Hippocampal formation (tissue), 2 donors: ENCODE results near the gene SHC2.

Experiments used
- DNase-seq, 2 donors: peaks; one replicate each; lab custom pipeline; 2025; lab: John Stamatoyannopoulos, UW

The SHC2 gene

DNA sequence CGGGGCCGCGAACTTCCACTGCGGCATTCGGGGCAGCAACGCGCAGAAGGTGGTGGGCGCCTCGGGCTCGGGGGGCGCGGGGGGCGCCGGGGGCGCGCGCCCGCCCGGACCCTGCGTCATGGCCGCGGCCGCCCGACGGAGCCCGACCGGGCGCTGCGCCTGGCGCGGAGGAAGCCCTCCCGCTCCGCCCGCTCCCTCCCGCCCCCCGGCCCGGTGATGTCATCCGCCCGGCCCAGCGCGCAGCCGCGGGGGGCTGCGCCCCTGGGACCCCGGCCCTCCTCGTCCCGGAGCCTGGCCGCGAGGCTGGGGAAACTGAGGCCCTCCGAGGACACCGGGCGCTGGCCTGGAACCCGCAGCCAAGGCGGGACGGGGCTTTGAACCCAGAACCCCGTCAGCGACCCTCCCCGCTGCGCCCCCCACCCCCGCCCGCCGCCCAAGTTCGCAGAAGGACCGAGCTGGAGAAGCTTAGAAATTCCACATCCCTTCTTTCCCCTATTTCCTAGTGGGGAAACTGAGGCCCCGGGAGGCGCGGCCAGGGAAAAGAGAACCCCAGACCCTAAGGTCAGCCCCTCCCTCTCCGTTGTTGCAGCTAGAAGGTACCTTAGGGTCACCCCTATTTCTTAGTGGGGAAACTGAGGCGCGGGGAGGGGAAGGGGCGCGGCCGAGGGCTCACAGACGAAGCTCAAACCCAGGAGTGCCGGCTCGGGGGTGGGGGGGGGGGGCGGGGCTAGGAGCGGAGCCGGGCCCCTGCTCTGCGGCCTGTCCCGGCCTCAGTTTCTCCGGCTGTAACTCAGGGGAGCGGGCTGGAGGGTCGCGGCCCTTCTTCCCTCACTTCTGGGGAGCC lies at the start of gene SHC2:
Gene SHC2, minus strand, starts transcription at position 157 of the 844 bp plus-strand sequence. Its CDS starts 37 bp downstream, at position 120.
- peak in 1 of 2 donors; percentile 37 for DNase-seq

DNA sequence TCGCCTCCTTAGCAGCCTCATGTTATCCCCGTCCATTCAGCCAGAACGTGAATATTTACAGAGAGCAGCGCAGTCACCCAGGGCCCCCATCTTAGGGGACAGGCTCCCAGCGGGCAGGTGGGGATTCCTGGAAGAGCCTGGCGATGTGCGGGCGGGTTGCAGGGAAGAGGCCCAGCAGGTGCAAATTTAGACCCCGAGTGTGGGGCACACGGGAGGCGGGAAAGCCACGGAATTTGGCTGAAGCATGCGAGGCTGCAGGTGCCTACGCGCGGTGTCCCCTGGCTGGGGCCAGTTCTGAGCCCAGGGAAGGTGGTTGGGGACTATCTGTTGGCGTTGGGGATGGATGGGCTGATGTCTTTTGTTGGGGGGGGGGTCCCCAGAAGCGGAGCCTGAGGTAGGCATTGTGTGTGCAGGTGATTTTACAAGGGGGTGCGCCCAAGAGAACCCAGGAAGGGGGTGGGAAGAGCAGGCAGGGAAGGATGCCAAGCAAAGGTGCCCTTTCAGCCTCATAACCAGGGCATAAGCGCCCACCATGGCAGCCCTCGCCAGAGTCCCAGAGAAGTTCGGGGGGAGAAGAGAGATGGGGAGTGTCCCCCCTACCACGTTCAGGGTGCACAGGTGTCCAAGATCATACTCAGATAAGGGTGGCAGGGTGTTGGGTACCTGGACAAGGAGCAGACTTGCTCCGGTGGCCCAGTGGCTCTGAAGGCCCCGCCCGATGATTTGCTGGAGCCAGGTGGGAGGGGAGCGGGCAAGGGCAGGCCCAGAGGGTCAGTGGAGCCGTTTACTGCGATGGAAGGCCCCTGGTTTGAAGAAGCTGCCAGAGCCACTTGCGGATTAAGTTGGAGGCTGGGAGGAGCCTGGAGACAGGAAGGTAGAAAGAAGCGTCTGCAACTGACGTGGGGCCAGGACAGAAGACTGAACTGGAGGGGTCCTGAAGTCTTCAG lies 47.6 kb upstream of the SHC2 start:
- no peak for DNase-seq

GRCh38 chr19:507286-508203 lies 46.7 kb upstream of the SHC2 start, which contains the start of gene TPGS1:
Gene TPGS1 (plus strand): TSS chr19:507497. CDS start chr19:507507, 10 bp downstream.
- peak; percentile 71 to 83 for DNase-seq

DNA sequence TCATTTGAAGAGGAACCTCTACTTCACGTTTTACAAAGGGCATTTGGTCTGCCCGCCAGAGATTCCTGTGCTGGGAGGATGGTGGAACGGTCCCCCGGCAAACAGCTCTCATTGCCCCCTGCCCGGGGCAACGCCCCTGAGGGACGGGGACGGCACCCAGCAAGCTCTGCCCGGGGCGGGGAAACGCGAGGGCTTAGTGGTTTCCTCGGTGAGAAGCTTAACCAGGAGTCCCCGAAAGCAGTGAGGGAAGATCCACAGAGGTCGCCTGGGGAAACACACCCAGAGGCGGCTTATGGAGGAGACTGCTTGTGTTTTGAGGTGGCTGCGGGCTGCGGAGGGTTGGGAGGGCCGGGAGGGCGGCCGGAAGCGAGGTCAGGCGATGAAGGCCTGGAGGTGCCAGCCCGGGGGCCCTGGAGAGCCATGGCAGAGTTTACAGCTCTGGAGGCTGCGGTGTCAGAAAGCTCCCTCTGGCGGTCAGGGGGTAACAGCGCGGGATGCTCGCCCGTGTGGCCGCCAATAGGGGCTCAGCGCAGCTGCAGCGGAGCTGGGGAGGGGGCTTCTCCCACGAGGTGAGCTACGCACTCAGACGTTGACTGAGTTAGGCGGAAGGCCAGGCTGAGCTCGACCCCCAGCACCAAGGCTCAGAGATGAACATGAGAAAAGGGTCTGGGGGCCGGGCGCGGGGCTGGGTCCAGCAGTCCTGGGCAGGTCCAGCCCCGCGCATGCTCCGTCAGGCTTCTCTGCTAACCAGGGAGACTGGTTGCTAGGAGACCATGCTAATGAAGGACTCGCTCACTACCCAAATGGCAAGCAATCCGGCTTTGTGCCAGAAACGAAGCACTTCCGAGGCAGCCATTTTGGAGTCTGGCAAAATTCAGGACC lies 45.8 kb upstream of the SHC2 start:
- DNase-seq = peak; percentile 99 to 100

DNA sequence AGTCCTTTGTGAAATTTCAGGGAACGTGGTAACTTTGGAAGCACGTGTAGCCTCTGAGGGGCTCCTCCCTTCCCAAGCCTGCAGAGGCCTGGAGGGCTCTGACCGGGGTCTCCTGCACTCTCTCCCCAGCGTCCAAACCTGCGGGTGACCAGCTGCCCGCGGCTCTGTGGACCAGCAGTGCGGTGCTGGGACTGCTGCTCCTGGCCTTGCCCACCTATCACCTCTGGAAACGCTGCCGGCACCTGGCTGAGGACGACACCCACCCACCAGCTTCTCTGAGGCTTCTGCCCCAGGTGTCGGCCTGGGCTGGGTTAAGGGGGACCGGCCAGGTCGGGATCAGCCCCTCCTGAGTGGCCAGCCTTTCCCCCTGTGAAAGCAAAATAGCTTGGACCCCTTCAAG lies 43.8 kb upstream of the SHC2 start:
- no peak for DNase-seq

DNA sequence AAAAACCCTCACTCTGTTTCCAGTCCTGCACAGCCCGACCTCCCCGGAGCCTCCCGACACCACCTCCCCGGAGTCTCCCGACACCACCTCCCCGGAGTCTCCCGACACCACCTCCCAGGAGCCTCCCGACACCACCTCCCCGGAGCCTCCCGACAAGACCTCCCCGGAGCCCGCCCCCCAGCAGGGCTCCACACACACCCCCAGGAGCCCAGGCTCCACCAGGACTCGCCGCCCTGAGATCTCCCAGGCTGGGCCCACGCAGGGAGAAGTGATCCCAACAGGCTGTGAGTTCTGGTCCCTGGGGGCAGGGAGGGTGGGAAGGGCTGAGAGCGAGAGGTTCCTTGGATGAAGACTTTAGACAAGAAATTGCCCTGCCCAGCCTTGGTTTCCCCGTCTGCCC lies 40.8 kb upstream of the SHC2 start:
- DNase-seq = no peak

DNA sequence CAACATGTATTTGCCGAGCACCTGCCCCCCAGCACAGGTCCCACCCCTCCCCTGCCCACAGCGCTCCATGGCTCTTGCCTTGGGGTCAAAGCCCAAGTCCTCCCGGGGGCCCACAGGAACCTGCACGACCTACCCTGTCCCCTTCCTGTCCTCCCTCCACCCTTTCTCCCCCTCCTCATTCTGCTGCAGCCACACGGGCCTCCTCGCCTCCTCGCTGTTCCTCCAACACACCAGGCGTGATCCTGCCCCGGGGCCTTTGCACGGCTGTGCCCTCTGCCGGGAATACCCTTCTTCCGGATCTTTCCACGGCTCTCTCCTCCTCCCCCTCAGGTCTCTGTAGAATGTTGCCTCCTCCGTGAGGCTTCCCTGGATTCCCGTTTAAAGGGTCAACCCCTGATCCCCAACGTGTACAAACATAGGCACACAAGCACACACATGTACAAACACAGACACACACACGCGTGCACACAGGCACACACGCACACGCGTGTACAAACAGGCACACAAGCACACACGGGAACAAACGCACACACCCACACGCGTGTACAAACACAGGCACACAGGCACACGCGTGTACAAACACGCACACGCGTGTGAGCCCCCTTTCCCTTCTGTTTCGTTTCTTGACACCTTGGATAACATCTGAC lies 38.3 kb upstream of the SHC2 start:
- no peak for DNase-seq

DNA sequence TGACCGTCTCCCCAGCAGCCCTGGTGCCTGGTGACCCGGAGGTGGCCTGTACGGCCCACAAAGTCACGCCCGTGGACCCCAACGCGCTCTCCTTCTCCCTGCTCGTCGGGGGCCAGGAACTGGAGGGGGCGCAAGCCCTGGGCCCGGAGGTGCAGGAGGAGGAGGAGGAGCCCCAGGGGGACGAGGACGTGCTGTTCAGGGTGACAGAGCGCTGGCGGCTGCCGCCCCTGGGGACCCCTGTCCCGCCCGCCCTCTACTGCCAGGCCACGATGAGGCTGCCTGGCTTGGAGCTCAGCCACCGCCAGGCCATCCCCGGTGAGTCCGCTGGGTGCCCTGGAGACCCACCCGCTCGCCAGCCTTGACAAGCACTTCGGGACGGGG lies 37.7 kb upstream of the SHC2 start:
- no peak for DNase-seq

DNA sequence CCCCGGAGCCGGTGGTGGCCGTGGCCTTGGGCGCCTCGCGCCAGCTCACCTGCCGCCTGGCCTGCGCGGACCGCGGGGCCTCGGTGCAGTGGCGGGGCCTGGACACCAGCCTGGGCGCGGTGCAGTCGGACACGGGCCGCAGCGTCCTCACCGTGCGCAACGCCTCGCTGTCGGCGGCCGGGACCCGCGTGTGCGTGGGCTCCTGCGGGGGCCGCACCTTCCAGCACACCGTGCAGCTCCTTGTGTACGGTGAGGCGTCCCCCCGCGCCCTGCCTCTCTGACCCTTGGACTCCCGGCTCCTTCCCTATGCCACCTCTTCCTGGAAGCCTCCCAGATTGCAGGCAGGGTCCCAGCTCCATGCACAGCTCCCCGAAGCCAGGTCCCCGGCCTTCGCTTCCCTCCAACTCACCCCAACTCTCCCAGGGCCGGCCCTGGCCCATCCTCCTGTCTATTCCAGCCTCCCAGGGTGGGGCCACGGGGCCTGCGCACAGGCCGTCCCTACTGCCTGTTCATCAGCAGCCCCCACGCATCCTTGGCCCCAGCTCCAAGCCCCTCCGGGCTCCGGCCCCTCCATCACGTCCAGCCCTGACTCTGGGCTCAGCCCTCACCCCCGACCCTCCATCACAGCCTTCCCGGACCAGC lies 37.2 kb upstream of the SHC2 start:
- no peak for DNase-seq

DNA sequence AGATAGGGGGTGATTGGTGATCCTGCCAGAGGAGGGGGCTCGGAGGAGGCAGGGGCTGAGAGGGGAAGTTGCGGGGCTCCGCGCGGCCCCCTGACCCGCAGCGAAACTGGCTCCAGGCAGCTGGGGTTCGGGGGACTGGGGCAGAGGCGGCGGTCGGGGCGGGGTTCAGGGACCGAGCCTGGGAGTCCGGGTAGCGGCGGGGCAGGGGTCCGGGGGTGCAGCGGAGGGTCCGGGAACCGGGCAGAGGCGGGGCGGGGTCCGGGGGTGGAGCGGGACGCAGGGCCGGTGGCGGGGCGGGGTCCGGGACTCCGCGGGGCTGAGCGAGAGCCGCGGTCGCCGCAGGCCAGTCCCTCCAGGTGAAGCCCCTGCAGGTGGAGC lies 36.6 kb upstream of the SHC2 start:
- no peak for DNase-seq

- no peak for DNase-seq
These were observed 36.2 kb upstream of the SHC2 start for GRCh38 chr19:496986-497385.

- no peak for DNase-seq
These were observed 35.4 kb upstream of the SHC2 start, which contains the start of gene MADCAM1 for GRCh38 chr19:496112-496665. Gene MADCAM1 (plus strand): TSS chr19:496486. CDS start chr19:496500, 14 bp downstream.

DNA sequence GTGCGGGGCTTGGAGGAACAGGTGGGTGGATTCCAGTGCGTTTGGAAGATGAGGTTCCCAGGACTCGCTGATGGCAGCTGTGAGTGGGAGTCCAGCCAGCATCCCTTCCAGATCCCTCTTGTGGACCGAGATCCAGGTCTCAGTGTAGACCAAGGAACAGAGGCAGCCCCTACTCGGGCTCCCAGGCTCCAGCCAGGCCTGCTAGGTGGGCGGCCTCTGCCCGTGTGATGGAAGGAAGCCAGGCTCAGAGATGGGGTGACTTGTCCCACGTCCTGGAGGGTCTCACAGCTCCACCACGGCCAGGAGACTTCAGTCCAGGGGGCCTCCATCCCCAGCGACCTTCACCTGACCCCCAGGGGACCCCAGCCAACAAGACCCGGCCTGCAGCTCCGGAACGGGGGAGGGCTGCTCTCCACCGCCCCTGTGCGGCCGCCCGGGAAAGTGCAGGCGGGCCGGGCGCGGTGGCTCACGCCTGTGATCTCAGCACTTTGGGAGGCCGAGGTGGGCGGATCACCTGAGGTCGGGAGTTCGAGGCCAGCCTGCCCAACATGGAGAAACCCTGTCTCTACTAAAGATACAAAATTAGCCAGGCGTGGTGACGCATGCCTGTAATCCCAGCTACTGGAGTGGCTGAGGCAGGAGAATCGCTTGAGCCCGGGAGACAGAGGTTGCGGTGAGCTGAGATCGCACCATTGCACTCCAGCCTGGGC lies 34.7 kb upstream of the SHC2 start:
- no peak for DNase-seq

DNA sequence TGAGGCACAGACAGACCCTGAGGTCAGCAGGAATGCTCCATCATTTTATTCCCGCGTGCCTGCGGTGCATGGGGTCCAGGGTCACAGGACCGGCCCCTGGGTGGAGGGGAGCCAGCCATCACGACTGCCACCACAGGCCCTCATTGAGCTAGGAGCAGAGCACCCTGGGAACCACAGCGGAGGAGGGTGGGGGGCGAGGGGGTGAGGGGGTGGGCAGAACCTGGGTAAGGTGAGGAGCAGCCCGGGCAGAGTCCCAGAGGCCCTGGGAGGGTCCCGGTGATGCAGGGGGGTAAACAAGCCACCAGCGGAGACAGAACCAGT lies 34.2 kb upstream of the SHC2 start:
- DNase-seq = no peak

GRCh38 chr19:494171-495080 lies 33.6 kb upstream of the SHC2 start:
- DNase-seq = no peak

DNA sequence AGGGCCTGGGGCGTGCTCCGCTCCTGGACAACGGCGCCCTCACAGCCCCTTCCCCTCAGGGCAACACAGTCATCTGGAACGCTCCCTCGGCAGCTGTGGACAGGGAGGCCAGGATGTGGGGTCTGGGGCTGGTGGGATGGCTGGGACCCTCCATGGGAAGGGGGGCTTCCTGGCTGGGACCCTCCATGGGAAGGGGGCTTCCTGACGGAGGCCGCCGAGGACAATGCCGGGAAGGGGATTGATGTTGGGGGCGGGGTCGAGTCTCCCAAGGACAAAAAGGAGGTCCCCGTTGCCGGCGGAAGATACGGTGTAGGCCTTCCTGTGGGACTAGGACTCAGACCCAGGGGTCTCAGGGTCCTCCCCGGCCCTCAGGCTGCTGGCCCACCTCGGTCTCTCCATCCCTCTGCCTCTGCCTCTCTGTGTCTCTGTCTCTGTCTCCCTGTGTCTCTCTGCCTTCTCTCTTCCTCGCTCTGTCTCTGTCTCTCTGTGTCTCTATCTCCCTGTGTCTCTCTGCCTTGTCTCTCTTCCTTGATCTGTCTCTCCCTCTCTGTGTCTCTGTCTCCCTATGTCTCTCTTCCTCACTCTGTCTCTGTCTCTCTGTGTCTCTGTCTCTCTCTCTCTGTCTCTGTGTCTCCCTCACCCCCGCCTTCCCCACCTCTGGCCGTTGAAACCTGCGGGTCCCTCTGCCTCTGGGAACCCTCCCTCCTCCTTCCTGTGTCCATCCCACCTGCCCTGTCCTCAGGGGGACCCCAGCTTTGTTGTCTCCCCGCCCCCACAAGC lies 32.7 kb upstream of the SHC2 start:
- DNase-seq = no peak

- DNase-seq = no peak
These were observed 31.3 kb upstream of the SHC2 start for GRCh38 chr19:492091-492531.
